ENCODE data around the gene DLG2. TPM values are rescaled to one million over a fixed set of nuclear protein-coding genes. Genes with fewer than 3 reads are reported as not detected.

Gene DLG2
- total and polyA plus RNA-seq, 2 of the 8 experiments (the other 6 are each of a cell fraction or from before 2014, with no cell fraction given) = 1.7 to 14.3 TPM

GRCh38 chr11:83656796-83657330 lies 1970.3 kb downstream of the DLG2 start:
- no peak overlapping the region for H3K18ac ChIP-seq (ENCODE audit: extremely low read depth, low read length)
- no peak for TF ChIP-seq SAP30 (IDR thresholded peaks at IDR 0.05; ENCODE audit: insufficient read depth, insufficient replicate concordance, low read length)
- no peak for TF ChIP-seq ATF2 (IDR thresholded peaks at IDR 0.05; ENCODE audit: low read length)
- no peak for TF ChIP-seq USF2 (IDR thresholded peaks at IDR 0.05; ENCODE audit: low read length)
- no peak for TF ChIP-seq BACH1 (IDR thresholded peaks at IDR 0.05; ENCODE audit: low read length)
- TF ChIP-seq TCF12 (IDR thresholded peaks at IDR 0.05; ENCODE audit: low read depth, low read length) = no peak
- no peak for TF ChIP-seq CTCF (IDR thresholded peaks at IDR 0.05; ENCODE audit: control extremely low read depth in 1 of 3, insufficient read depth in 1 of 3, low read depth in 1 of 3, low read length in 3 of 3)
- TF ChIP-seq, protein P1, sequence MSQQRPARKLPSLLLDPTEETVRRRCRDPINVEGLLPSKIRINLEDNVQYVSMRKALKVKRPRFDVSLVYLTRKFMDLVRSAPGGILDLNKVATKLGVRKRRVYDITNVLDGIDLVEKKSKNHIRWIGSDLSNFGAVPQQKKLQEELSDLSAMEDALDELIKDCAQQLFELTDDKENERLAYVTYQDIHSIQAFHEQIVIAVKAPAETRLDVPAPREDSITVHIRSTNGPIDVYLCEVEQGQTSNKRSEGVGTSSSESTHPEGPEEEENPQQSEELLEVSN (IDR thresholded peaks at IDR 0.05) = no peak

More at GRCh38 chr11:83656796-83657330, 1970.3 kb downstream of the DLG2 start:
- Histone ChIP-seq H2BK15ac (ENCODE audit: low read length) (no peak overlapping the region), H4K5ac (ENCODE audit: insufficient read length, low read depth, low read length) (no peak overlapping the region), H3K23ac (ENCODE audit: insufficient read length) (no peak overlapping the region), H3K4me1 (replicated peaks in 1 of 4; ENCODE audit: control insufficient read depth in 3 of 4, insufficient read depth in 4 of 4, low read length in 3 of 4) (peaks cover 0 to 3% (median under 1%) of the 10 kb centered on the region in 4 experiments; a peak in 1 of 7 replicates), H3K9me3 (ENCODE audit: insufficient read depth in 2 of 2, low read depth in 1 of 2, low read length in 1 of 2) (no peaks in the 10 kb centered on the region), H3K27me3 (replicated peaks in 1 of 4; ENCODE audit: control insufficient read depth in 3 of 4, extremely low read depth in 1 of 4, insufficient read depth in 3 of 4, low read length in 3 of 4) (no peaks in the 10 kb centered on the region), H3K23me2 (ENCODE audit: low read depth, low read length) (no peaks in the 10 kb centered on the region), H3K36me3 (ENCODE audit: control insufficient read depth in 2 of 4, insufficient read depth in 4 of 4, low read length in 3 of 4) (no peaks in the 10 kb centered on the region), H3K27ac (ENCODE audit: low read depth, low read length) (no peak overlapping the region), H2BK20ac (ENCODE audit: low read length) (no peak overlapping the region), H2AFZ (ENCODE audit: low read length) (no peak overlapping the region), H2AK5ac (ENCODE audit: low read depth, low read length) (no peak overlapping the region), H3K79me1 (ENCODE audit: low read depth, low read length) (no peaks in the 10 kb centered on the region), H3K4me2 (ENCODE audit: insufficient read depth in 1 of 2, low read depth in 2 of 2, low read length in 2 of 2) (no peak overlapping the region), H4K20me1 (replicated peaks in 1 of 2; ENCODE audit: control insufficient read depth in 1 of 2, insufficient read depth in 2 of 2, low read length in 2 of 2) (no peaks in the 10 kb centered on the region), H3K79me2 (ENCODE audit: control insufficient read depth in 1 of 2, insufficient read depth in 2 of 2, low read length in 2 of 2) (no peaks in the 10 kb centered on the region), H2BK5ac (ENCODE audit: low read depth, low read length) (no peak overlapping the region), H2BK12ac (ENCODE audit: low read depth, low read length) (no peak overlapping the region), H3K9ac (replicated peaks in 1 of 4; ENCODE audit: extremely low read depth in 1 of 4, low read depth in 3 of 4, low read length in 3 of 4) (no peak overlapping the region), H4K91ac (replicated peaks; ENCODE audit: insufficient read length, low read length) (no peak overlapping the region), H3K56ac (replicated peaks; ENCODE audit: insufficient read length, low read depth, low read length) (no peak overlapping the region), H3K4me3 (ENCODE audit: extremely low read depth in 1 of 4, insufficient read depth in 2 of 4, low read depth in 3 of 4, low read length in 4 of 4) (no peak overlapping the region), H3K4ac (replicated peaks; ENCODE audit: insufficient read length, low read depth, low read length) (no peak overlapping the region), H4K8ac (ENCODE audit: extremely low read depth, insufficient read depth, low read length) (no peak overlapping the region), H3K14ac (ENCODE audit: insufficient read length) (no peak overlapping the region), H2BK120ac (replicated peaks; ENCODE audit: low read depth, low read length) (no peak overlapping the region)
- FAIRE-seq = no peak
- DNase-seq (ENCODE audit: low read depth in 1 of 2, low spot score in 2 of 2) = no peak
- CTCF ChIA-PET (ENCODE audit: partially characterized antibody) = interaction anchor here (0.6 to 1.5 kb wide), 4 partner anchors 9 to 567 kb away, joined by 3 to 4 read pairs (median 4); no protein-coding TSS in a partner anchor
- POLR2A ChIA-PET (ENCODE audit: partially characterized antibody) = no interaction called here
- WGBS, 2 experiments (ENCODE audit: extremely low coverage in 1 of 2, insufficient coverage in 1 of 2, insufficient read length in 1 of 2, insufficient replicate concordance in 2 of 2, low coverage in 1 of 2, low lambda C conversion rate in 2 of 2, missing lambda C conversion rate in 1 of 2) = 77% methylated on average over 4 of the region's 4 CpGs; no CpG with 5 or more reads in 1 of the 2 experiments
